ENCODE data around the gene ADAM11.

DNA sequence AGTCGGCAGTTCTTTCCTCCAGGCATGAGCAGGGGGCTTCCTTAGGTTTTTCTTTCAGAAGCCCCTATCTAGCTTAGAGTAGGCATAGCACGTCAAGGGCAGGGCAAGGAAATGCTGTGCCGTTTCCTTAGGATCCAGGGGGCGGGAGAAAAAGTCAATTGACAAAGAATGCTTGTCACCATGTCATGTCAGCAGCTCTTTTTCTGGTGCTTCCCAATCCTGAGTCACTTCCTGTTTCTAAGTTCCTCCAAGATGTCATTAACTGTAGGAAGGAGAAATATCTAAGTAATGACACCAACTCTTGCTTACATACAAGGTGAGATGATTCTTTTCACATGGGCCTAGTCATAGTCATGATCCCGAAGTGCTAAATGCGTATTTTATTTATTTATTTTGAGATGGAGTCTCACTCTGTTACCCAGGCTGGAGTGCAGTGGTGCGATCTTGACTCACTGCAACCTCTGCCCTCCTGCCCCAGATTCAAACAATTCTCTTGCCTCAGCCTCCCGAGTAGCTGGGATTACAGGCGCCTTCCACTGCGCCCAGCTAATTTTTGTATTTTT is 36.1 kb downstream of the ADAM11 start:
- no peak for TF ChIP-seq HNRNPL (IDR thresholded peaks at IDR 0.05; ENCODE audit: low read depth, low read length)
- no peak for TF ChIP-seq JUNB (CRISPR knock-in tag; IDR thresholded peaks at IDR 0.05; ENCODE audit: borderline replicate concordance)
- no peak for TF ChIP-seq POLR2AphosphoS5 (IDR thresholded peaks at IDR 0.05; ENCODE audit: low read depth, low read length)
- no peak for TF ChIP-seq FOXM1 (CRISPR knock-in tag; IDR thresholded peaks at IDR 0.05)
- TF ChIP-seq, protein P1, sequence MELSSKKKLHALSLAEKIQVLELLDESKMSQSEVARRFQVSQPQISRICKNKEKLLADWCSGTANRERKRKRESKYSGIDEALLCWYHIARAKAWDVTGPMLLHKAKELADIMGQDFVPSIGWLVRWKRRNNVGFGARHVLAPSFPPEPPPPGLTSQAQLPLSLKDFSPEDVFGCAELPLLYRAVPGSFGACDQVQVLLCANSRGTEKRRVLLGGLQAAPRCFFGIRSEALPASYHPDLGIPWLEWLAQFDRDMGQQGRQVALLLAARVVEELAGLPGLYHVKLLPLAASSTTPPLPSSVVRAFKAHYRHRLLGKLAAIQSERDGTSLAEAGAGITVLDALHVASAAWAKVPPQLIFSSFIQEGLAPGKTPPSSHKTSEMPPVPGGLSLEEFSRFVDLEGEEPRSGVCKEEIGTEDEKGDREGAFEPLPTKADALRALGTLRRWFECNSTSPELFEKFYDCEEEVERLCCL (CRISPR knock-in tag; IDR thresholded peaks at IDR 0.05; ENCODE audit: borderline replicate concordance), result no peak
- TF ChIP-seq MAFK (conservative IDR thresholded peaks at IDR 0.05 in 1 of 2, IDR thresholded peaks at IDR 0.05 in 1 of 2; ENCODE audit: low read length in 2 of 2), result no peak
- no peak for TF ChIP-seq KAT7 (CRISPR knock-in tag; IDR thresholded peaks at IDR 0.05; ENCODE audit: borderline replicate concordance)
